Measurements from ENCODE around the gene RUNDC1.
"Not testable (repeated sequence)": the region's sequence is repeated elsewhere in the genome, so short reads cannot be mapped to it uniquely, and the experiment has no call there.

The RUNDC1 gene

DNA sequence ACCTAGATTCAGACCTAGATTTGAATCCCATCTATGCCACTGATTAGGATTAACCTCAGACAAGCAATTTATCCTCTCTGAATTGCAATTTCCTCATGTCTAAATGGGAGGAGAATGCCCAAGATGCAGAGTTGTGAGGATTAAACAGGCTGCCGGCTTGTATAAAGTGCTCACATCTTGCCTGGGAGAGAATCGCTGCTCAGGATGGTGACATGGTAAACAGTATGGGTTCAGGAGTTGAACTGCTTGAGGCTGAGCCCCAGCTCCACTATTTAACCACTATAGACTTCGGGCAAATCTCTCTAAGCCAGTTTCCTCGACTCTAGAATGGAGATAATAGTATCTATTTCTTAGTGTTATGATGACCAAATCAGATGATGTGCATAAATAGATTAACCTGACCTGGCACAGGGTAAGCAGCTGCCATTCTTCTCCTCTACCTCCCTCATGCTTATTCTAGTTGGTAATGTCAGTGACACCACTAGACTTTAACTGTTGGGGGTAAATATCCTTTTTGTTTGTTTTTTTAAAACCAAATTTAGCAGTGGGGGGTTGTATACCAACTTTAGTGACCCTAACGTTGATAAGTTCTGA lies 17.1 kb downstream of the RUNDC1 start:
- no peak for TF ChIP-seq EZH2phosphoT487 (IDR thresholded peaks at IDR 0.05; ENCODE audit: low read length)
- TF ChIP-seq EZH2 (optimal IDR thresholded peaks at IDR 0.05; ENCODE audit: low read depth, low read length) = no peak
- TF ChIP-seq, protein P1, sequence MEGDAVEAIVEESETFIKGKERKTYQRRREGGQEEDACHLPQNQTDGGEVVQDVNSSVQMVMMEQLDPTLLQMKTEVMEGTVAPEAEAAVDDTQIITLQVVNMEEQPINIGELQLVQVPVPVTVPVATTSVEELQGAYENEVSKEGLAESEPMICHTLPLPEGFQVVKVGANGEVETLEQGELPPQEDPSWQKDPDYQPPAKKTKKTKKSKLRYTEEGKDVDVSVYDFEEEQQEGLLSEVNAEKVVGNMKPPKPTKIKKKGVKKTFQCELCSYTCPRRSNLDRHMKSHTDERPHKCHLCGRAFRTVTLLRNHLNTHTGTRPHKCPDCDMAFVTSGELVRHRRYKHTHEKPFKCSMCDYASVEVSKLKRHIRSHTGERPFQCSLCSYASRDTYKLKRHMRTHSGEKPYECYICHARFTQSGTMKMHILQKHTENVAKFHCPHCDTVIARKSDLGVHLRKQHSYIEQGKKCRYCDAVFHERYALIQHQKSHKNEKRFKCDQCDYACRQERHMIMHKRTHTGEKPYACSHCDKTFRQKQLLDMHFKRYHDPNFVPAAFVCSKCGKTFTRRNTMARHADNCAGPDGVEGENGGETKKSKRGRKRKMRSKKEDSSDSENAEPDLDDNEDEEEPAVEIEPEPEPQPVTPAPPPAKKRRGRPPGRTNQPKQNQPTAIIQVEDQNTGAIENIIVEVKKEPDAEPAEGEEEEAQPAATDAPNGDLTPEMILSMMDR (IDR thresholded peaks at IDR 0.05; ENCODE audit: low read length) = no peak
- peak overlapping the region; percentile 39 for H2AFZ ChIP-seq (ENCODE audit: low read length)
- H3K27me3 ChIP-seq (replicated peaks; ENCODE audit: insufficient read depth, low read length) = no peaks in the 10 kb centered on the region
- H3K79me2 ChIP-seq (ENCODE audit: low read length) = peaks cover 27% of the 10 kb centered on the region
- no peaks in the 10 kb centered on the region for H3K9me2 ChIP-seq (replicated peaks; ENCODE audit: insufficient read depth, low read length)
- H3F3A ChIP-seq (ENCODE audit: insufficient read depth, low read length) = peaks cover 42% of the 10 kb centered on the region
- H3K4me2 ChIP-seq (ENCODE audit: low read depth, low read length) = peak overlapping the region; percentile 75
- H3K36me3 ChIP-seq (replicated peaks; ENCODE audit: insufficient read depth, low read length) = peaks cover 10% of the 10 kb centered on the region
- peak overlapping the region; percentile 48 for H3K4me3 ChIP-seq (ENCODE audit: low read length)
- no peaks in the 10 kb centered on the region for H4K20me1 ChIP-seq (ENCODE audit: insufficient read depth, low read length)
- peak overlapping the region; percentile 79; the same call in 1 of the 2 replicates for H3K27ac ChIP-seq (ENCODE audit: low read length)
- peak overlapping the region; percentile 48; the same call in 1 of the 2 replicates for H3K9ac ChIP-seq (ENCODE audit: low read length)
- no peaks in the 10 kb centered on the region for H3K9me3 ChIP-seq (replicated peaks; ENCODE audit: insufficient read depth, low read length)
- DNase-seq = peak; percentile 18
- H3K4me1 ChIP-seq (ENCODE audit: low read length) = peaks cover 14% of the 10 kb centered on the region

DNA sequence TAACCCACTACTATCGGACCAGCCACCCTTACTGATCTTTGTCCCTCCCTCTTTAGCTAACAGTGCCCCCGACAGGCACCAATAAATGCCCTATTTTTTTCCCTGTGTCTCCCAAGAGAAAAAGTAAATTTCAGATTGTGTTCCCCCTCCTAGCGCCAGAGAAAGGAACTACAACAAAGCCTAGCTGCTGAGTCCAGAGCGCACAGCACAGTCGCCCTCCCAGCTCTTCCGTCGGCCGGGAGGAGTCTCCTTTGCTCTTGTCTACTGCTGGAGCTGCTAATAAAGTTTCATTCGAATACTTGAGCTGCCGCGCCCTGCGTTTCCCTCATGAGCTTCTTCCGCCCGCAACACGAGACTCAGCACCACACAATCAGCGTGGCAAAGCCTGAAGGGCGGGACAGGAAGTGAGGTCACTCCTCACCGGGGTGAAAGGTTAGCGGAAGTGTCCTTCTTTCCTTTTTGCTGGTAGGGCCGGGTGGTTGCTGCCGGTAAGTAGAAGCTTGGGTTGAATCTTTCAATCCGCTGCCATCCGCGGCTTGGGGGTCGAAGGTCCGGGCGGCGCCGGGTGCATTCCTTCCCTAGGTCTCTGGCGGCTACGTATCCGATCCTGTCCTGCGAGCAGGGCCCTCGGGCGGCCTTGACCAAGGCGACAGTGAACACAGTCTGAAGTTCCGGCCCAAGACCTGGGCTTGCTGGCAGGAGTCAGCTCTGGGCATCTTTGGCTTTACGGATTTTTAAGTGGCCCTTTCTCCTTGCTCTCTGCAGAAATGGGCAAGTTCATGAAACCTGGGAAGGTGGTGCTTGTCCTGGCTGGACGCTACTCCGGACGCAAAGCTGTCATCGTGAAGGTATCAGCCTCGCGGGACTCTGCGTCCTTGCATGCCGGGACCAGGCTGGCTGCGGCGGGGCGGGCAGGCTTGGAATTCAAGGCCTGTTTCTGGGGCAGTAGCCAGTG lies 17.9 kb downstream of the RUNDC1 start, which contains the start of gene RPL27:
RPL27 (plus strand) TSS at position 436 of the 955 bp plus-strand sequence; CDS start at position 768, 332 bp downstream.
- H3K4me1 ChIP-seq (ENCODE audit: low read length) = peaks cover 14% of the 10 kb centered on the region
- peak within 1 kb of the TSS; percentile 95 for H3K4me3 ChIP-seq (ENCODE audit: low read length)
- H3K9me2 ChIP-seq (replicated peaks; ENCODE audit: insufficient read depth, low read length) = no peaks in the 10 kb centered on the region
- H3K36me3 ChIP-seq (replicated peaks; ENCODE audit: insufficient read depth, low read length) = peaks cover 15% of the 10 kb centered on the region
- DNase-seq = peak; percentile 100
- no peaks in the 10 kb centered on the region for H3K9me3 ChIP-seq (replicated peaks; ENCODE audit: insufficient read depth, low read length)
- peaks cover 49% of the 10 kb centered on the region for H3F3A ChIP-seq (ENCODE audit: insufficient read depth, low read length)
- peak within 1 kb of the TSS; percentile 98 for H3K9ac ChIP-seq (ENCODE audit: low read length)
- peak within 1 kb of the TSS; percentile 79 for H3K27ac ChIP-seq (ENCODE audit: low read length)
- H3K27me3 ChIP-seq (replicated peaks; ENCODE audit: insufficient read depth, low read length) = no peaks in the 10 kb centered on the region
- TF ChIP-seq EZH2 (optimal IDR thresholded peaks at IDR 0.05; ENCODE audit: low read depth, low read length) = no peak
- TF ChIP-seq, protein P1 (IDR thresholded peaks at IDR 0.05; ENCODE audit: low read length) = peak; percentile 80
- TF ChIP-seq EZH2phosphoT487 (IDR thresholded peaks at IDR 0.05; ENCODE audit: low read length) = no peak
- peak within 1 kb of the TSS; percentile 39 for H2AFZ ChIP-seq (ENCODE audit: low read length)
- 0 out of 2 replicates have a peak, but pooled peaks cover under 1% of the 10 kb centered on the region for H4K20me1 ChIP-seq (ENCODE audit: insufficient read depth, low read length)
- H3K4me2 ChIP-seq (ENCODE audit: low read depth, low read length) = peak within 1 kb of the TSS; percentile 75
- peaks cover 27% of the 10 kb centered on the region for H3K79me2 ChIP-seq (ENCODE audit: low read length)

DNA sequence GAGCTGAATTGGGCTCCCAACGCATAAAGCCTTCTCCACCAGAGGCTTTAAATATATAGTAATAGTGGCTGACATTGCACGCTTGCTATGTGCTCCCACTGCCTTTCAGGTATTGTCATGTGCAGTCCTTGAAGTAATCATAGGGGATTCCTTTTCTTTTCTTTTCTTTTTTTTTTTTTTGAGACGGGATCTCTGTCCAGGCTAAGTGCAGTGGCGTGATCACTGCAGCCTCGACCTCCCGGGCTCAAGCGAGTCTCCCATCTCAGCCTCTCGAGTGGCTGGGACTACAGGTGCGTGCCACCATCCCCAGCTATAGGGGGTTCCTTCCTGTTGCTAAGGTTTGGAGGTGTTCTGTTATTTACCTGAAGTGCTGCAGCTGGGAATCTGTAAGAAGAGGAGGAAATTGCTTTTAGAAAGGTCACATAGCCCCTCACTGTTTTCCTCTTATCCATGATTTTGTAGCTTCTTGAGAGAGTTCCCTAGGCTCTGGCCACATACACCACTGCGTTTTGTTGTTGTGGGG lies 18.7 kb downstream of the RUNDC1 start:
- H3K9me3 ChIP-seq (replicated peaks; ENCODE audit: insufficient read depth, low read length) = no peaks in the 10 kb centered on the region
- no peak for TF ChIP-seq EZH2phosphoT487 (IDR thresholded peaks at IDR 0.05; ENCODE audit: low read length)
- TF ChIP-seq, protein P1 (IDR thresholded peaks at IDR 0.05; ENCODE audit: low read length) = no peak
- no peak for TF ChIP-seq EZH2 (optimal IDR thresholded peaks at IDR 0.05; ENCODE audit: low read depth, low read length)
- peak overlapping the region; percentile 98 for H3K9ac ChIP-seq (ENCODE audit: low read length)
- H3K36me3 ChIP-seq (replicated peaks; ENCODE audit: insufficient read depth, low read length) = peaks cover 15% of the 10 kb centered on the region
- no peak overlapping the region for H2AFZ ChIP-seq (ENCODE audit: low read length)
- peaks cover 14% of the 10 kb centered on the region for H3K4me1 ChIP-seq (ENCODE audit: low read length)
- no peaks in the 10 kb centered on the region for H3K27me3 ChIP-seq (replicated peaks; ENCODE audit: insufficient read depth, low read length)
- no peak for DNase-seq
- peak overlapping the region; percentile 68 for H3K4me2 ChIP-seq (ENCODE audit: low read depth, low read length)
- no peaks in the 10 kb centered on the region for H3K9me2 ChIP-seq (replicated peaks; ENCODE audit: insufficient read depth, low read length)
- peak overlapping the region; percentile 79 for H3K27ac ChIP-seq (ENCODE audit: low read length)
- H3K79me2 ChIP-seq (ENCODE audit: low read length) = peaks cover 27% of the 10 kb centered on the region
- 0 out of 2 replicates have a peak, but pooled peaks cover 5% of the 10 kb centered on the region for H4K20me1 ChIP-seq (ENCODE audit: insufficient read depth, low read length)
- peak overlapping the region; percentile 95 for H3K4me3 ChIP-seq (ENCODE audit: low read length)
- peaks cover 56% of the 10 kb centered on the region for H3F3A ChIP-seq (ENCODE audit: insufficient read depth, low read length)

DNA sequence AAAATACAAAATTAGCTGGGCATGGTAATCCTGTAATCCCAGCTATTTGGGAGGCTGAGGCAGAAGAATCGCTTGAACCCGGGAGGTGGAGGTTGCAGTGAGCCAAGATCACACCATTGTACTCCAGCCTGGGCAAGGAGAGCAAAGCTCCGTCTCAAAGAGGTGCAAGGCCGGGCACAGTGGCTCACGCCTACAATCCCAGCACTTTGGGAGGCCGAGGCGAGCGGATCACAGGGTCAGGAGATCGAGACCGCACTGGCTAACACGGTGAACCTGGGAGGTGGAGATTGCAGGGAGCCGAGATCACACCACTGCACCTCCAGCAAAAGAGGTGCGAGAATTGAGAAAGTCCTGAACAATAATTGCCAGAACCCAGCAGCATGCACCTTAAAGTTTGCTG lies 20.5 kb downstream of the RUNDC1 start:
- H3K9me2 ChIP-seq (replicated peaks; ENCODE audit: insufficient read depth, low read length); H2AFZ ChIP-seq (ENCODE audit: low read length); H3K27me3 ChIP-seq (replicated peaks; ENCODE audit: insufficient read depth, low read length); H3K4me3 ChIP-seq (ENCODE audit: low read length); DNase-seq; H4K20me1 ChIP-seq (ENCODE audit: insufficient read depth, low read length); H3K27ac ChIP-seq (ENCODE audit: low read length); H3K9ac ChIP-seq (ENCODE audit: low read length); H3K4me2 ChIP-seq (ENCODE audit: low read depth, low read length); H3K9me3 ChIP-seq (replicated peaks; ENCODE audit: insufficient read depth, low read length): not testable (repeated sequence)
- H3K79me2 ChIP-seq (ENCODE audit: low read length) = peaks cover 27% of the 10 kb centered on the region
- H3F3A ChIP-seq (ENCODE audit: insufficient read depth, low read length) = peaks cover 69% of the 10 kb centered on the region
- peaks cover 15% of the 10 kb centered on the region for H3K36me3 ChIP-seq (replicated peaks; ENCODE audit: insufficient read depth, low read length)
- peaks cover 14% of the 10 kb centered on the region for H3K4me1 ChIP-seq (ENCODE audit: low read length)
